ENCODE data around the gene RAB7A.

GRCh38 chr3:128788268-128788869 lies 62.4 kb downstream of the RAB7A start:
- TF ChIP-seq LEF1 (IDR thresholded peaks at IDR 0.05; ENCODE audit: borderline replicate concordance) (no peak), SUZ12 (IDR thresholded peaks at IDR 0.05) (no peak), FOXK2 (IDR thresholded peaks at IDR 0.05) (no peak), TARDBP (IDR thresholded peaks at IDR 0.05) (no peak), BHLHE40 (IDR thresholded peaks at IDR 0.05; ENCODE audit: borderline replicate concordance) (no peak), ELF4 (IDR thresholded peaks at IDR 0.05) (no peak), FOXM1 (IDR thresholded peaks at IDR 0.05; ENCODE audit: borderline replicate concordance) (no peak), NFRKB (IDR thresholded peaks at IDR 0.05) (no peak), PKNOX1 (IDR thresholded peaks at IDR 0.05) (no peak), HDGF (IDR thresholded peaks at IDR 0.05; ENCODE audit: borderline replicate concordance) (no peak), L3MBTL2 (conservative IDR thresholded peaks at IDR 0.05) (no peak), ARNT (IDR thresholded peaks at IDR 0.05) (no peak), SP1 (IDR thresholded peaks at IDR 0.05) (no peak), FOXA1 (IDR thresholded peaks at IDR 0.05) (no peak)

Data from HEK293T (cell line).